VCaP (cell line): Measurements from ENCODE around the gene SHISA8.

Experiments
- H3K27ac ChIP-seq: fragments of 450-650 bp; 2 replicates; pipeline ENCODE4 v1.5.1; 2017
- CTCF ChIP-seq: fragments of 450-650 bp; conservative IDR thresholded peaks from 2 replicates; pipeline ENCODE4 v1.5.1; 2017; ENCODE audit warnings: mild to moderate bottlenecking, moderate library complexity

SHISA8 gene

GRCh38 chr22:41917903-41918791, 3.3 kb upstream of the SHISA8 start:
- TF ChIP-seq CTCF, result no peak
- H3K27ac ChIP-seq, result no peak overlapping the region

- no peak for TF ChIP-seq CTCF
- no peak overlapping the region for H3K27ac ChIP-seq
These were observed 2.6 kb upstream of the SHISA8 start for GRCh38 chr22:41917375-41917902.

- H3K27ac ChIP-seq, result no peak overlapping the region
- no peak for TF ChIP-seq CTCF
These were observed 2.0 kb upstream of the SHISA8 start for GRCh38 chr22:41916745-41917358.

GRCh38 chr22:41915786-41916493, 1.1 kb upstream of the SHISA8 start:
- no peak overlapping the region for H3K27ac ChIP-seq
- no peak for TF ChIP-seq CTCF

- TF ChIP-seq CTCF, result no peak
- peak overlapping the region; percentile 24; the same call in 1 of the 2 replicates for H3K27ac ChIP-seq
These were observed 251 bp downstream of the SHISA8 start for GRCh38 chr22:41914611-41915034.

- no peak for TF ChIP-seq CTCF
- H3K27ac ChIP-seq, result no peak overlapping the region
These were observed 886 bp downstream of the SHISA8 start for GRCh38 chr22:41913842-41914534.
